ENCODE measurements around the gene CHCHD6. TPM values are rescaled to one million over a fixed set of nuclear protein-coding genes. Genes with fewer than 3 reads are reported as not detected.

CHCHD6 gene
- total RNA-seq, 1 experiment from 2014 or later: 36.3 TPM

DNA sequence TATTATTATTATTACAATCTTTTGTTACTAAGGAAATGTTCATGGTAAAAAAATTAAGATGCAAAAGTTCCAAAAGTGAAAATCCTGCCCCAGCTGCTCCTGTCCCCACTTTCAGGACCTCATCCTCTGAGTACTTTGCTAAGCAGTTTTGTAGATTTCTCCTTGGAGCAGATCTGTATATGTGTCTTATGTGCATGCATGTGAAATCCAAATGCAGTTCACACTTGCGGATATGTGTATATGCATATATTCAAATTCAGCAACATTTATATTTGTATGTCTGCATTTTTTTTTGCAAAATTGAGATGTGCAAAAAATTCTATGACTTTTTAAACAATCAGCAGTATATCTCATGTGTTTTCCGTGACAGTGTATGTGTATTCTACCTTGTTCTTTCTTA is 19.2 kb downstream of the CHCHD6 start:
- intact Hi-C loops (cut with micrococcal nuclease): no loop called here
- ChIA-PET CTCF (no interaction called here), RAD21 (ENCODE audit: low non-redundant PET in 1 of 2, low total read pairs in 2 of 2, uncharacterized antibody in 2 of 2, unreplicated experiment in 2 of 2) (no interaction called here), POLR2A (no interaction called here)
- peaks cover 40% of the 10 kb centered on the region for H3K79me2 ChIP-seq (ENCODE audit: insufficient read depth, low read length)
- BruUV-seq (replicated peaks): no TSS peak
- peaks cover 0 to 3% of the 10 kb centered on the region in 2 experiments; a peak in 2 of 4 replicates for H3K36me3 ChIP-seq (ENCODE audit: control insufficient read depth in 1 of 2, insufficient read depth in 2 of 2, low read length in 2 of 2)
- H3K27ac ChIP-seq (ENCODE audit: low read depth, low read length): no peak overlapping the region
- no peaks in the 10 kb centered on the region for H3K27me3 ChIP-seq (ENCODE audit: insufficient read depth, low read length)
- no peaks in the 10 kb centered on the region for H3K9me2 ChIP-seq (ENCODE audit: insufficient read depth)
- no peak overlapping the region for H3K4me3 ChIP-seq (replicated peaks in 1 of 2; ENCODE audit: low read depth in 1 of 2, low read length in 2 of 2)
- no peak overlapping the region for H3K9ac ChIP-seq (ENCODE audit: low read length)
- 0 out of 4 replicates have a peak, but pooled peaks cover 0 to 6% of the 10 kb centered on the region in 2 experiments for H3K9me3 ChIP-seq (ENCODE audit: control insufficient read depth in 1 of 2, insufficient read depth in 1 of 2, low read depth in 1 of 2, low read length in 2 of 2)
- no peak for ATAC-seq
- H3K4me2 ChIP-seq (ENCODE audit: low read length): no peak overlapping the region
- DNase-seq (ENCODE audit: low read depth, low spot score): no peak
- TF ChIP-seq YY1 (IDR thresholded peaks at IDR 0.05; ENCODE audit: extremely low read depth, insufficient replicate concordance, low read depth, low read length) (no peak), ZFX (IDR thresholded peaks at IDR 0.05) (no peak), EZH2phosphoT487 (IDR thresholded peaks at IDR 0.05; ENCODE audit: borderline replicate concordance) (no peak), RAD21 (IDR thresholded peaks at IDR 0.05; ENCODE audit: low read depth) (no peak), ZNF274 (IDR thresholded peaks at IDR 0.05; ENCODE audit: low read depth, low read length) (no peak), SIN3A (IDR thresholded peaks at IDR 0.05; ENCODE audit: low read depth) (no peak), SP1 (IDR thresholded peaks at IDR 0.05; ENCODE audit: low read depth) (no peak), POLR2AphosphoS5 (IDR thresholded peaks at IDR 0.05; ENCODE audit: low read depth, low read length) (no peak), EZH2 (IDR thresholded peaks at IDR 0.05) (no peak), POLR2A (IDR thresholded peaks at IDR 0.05; ENCODE audit: borderline replicate concordance, extremely low read depth, insufficient read depth, insufficient read length) (no peak), CTCF (IDR thresholded peaks at IDR 0.05 in 2 of 3, conservative IDR thresholded peaks at IDR 0.05 in 1 of 3; ENCODE audit: borderline replicate concordance in 1 of 3, insufficient read depth in 1 of 3, low read depth in 2 of 3, low read length in 2 of 3) (no peak), CEBPB (IDR thresholded peaks at IDR 0.05; ENCODE audit: low read depth) (no peak), CBX3 (IDR thresholded peaks at IDR 0.05; ENCODE audit: low read depth) (no peak), SRF (IDR thresholded peaks at IDR 0.05; ENCODE audit: low read depth) (no peak), ELF1 (IDR thresholded peaks at IDR 0.05; ENCODE audit: borderline replicate concordance, low read depth) (no peak), EGR1 (IDR thresholded peaks at IDR 0.05; ENCODE audit: low read depth) (no peak), MAX (IDR thresholded peaks at IDR 0.05) (no peak), TCF7L2 (IDR thresholded peaks at IDR 0.05; ENCODE audit: borderline replicate concordance, extremely low read depth, insufficient read depth, insufficient read length) (no peak)
- TF ChIP-seq, protein P1, sequence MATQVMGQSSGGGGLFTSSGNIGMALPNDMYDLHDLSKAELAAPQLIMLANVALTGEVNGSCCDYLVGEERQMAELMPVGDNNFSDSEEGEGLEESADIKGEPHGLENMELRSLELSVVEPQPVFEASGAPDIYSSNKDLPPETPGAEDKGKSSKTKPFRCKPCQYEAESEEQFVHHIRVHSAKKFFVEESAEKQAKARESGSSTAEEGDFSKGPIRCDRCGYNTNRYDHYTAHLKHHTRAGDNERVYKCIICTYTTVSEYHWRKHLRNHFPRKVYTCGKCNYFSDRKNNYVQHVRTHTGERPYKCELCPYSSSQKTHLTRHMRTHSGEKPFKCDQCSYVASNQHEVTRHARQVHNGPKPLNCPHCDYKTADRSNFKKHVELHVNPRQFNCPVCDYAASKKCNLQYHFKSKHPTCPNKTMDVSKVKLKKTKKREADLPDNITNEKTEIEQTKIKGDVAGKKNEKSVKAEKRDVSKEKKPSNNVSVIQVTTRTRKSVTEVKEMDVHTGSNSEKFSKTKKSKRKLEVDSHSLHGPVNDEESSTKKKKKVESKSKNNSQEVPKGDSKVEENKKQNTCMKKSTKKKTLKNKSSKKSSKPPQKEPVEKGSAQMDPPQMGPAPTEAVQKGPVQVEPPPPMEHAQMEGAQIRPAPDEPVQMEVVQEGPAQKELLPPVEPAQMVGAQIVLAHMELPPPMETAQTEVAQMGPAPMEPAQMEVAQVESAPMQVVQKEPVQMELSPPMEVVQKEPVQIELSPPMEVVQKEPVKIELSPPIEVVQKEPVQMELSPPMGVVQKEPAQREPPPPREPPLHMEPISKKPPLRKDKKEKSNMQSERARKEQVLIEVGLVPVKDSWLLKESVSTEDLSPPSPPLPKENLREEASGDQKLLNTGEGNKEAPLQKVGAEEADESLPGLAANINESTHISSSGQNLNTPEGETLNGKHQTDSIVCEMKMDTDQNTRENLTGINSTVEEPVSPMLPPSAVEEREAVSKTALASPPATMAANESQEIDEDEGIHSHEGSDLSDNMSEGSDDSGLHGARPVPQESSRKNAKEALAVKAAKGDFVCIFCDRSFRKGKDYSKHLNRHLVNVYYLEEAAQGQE (IDR thresholded peaks at IDR 0.05; ENCODE audit: low read depth): no peak
- TF ChIP-seq, protein P2, sequence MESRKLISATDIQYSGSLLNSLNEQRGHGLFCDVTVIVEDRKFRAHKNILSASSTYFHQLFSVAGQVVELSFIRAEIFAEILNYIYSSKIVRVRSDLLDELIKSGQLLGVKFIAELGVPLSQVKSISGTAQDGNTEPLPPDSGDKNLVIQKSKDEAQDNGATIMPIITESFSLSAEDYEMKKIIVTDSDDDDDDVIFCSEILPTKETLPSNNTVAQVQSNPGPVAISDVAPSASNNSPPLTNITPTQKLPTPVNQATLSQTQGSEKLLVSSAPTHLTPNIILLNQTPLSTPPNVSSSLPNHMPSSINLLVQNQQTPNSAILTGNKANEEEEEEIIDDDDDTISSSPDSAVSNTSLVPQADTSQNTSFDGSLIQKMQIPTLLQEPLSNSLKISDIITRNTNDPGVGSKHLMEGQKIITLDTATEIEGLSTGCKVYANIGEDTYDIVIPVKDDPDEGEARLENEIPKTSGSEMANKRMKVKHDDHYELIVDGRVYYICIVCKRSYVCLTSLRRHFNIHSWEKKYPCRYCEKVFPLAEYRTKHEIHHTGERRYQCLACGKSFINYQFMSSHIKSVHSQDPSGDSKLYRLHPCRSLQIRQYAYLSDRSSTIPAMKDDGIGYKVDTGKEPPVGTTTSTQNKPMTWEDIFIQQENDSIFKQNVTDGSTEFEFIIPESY (IDR thresholded peaks at IDR 0.05; ENCODE audit: extremely low read depth, insufficient replicate concordance, low read length): no peak
- H3K4me1 ChIP-seq (ENCODE audit: control insufficient read depth in 1 of 2, insufficient read depth in 2 of 2, low read length in 2 of 2): no peaks in the 10 kb centered on the region
- H4K20me1 ChIP-seq (ENCODE audit: insufficient read depth): no peaks in the 10 kb centered on the region
- no peak overlapping the region for H2AFZ ChIP-seq (ENCODE audit: low read depth, low read length, poor library complexity, severe bottlenecking)

Data from HCT116 (cell line).